GM19193 (cell line): ENCODE measurements around the gene TMEM125.

ENCODE experiments used
- POLR2A ChIP-seq: IDR thresholded peaks from 4 replicates; pipeline ENCODE4 v1.6.1; 2011; ENCODE audit not compliant: insufficient read depth, insufficient read length; ENCODE audit errors: extremely low read depth

The TMEM125 gene

GRCh38 chr1:43276673-43277072 lies 6.9 kb downstream of the TMEM125 start:
- no peak for TF ChIP-seq POLR2A

DNA sequence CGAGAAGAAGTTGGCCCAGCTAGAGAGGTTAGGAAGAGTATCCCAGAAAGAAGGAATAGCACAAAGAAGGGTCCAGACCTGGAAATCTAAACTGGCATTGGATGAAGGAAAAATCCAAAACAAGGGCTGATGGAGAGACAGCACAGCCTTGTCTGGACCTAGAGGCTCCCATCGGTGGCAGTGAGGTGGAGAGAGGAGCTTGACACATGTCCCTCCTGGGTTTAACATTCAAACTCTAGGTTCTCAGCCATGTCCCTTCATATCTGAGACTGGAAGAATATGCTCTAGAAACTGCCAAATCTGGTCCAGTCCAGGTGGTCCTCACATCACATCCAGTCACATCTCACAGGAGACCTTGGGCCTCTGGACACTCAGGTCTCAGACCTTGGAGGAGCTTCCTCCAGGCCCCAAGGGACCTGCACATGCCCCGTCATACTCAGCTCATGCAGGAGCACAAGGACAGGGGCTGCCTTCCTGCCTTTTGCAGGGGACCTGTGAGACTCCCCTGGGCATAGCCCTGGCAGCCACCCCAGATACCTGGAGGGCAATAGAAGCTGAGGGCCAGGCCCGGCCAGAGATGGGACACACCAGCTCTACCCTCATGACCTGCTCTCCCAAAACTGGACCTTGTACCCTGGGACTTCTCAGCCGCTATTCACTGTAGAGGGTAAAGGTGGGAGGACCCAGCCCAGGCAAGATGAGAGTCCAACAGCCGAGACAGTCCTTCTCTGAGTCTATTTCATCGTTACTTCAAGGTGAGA lies 7.5 kb downstream of the TMEM125 start:
- TF ChIP-seq POLR2A, result no peak

GRCh38 chr1:43279161-43279560 lies 9.4 kb downstream of the TMEM125 start:
- TF ChIP-seq POLR2A, result no peak

GRCh38 chr1:43279666-43280065 lies 9.9 kb downstream of the TMEM125 start:
- no peak for TF ChIP-seq POLR2A

DNA sequence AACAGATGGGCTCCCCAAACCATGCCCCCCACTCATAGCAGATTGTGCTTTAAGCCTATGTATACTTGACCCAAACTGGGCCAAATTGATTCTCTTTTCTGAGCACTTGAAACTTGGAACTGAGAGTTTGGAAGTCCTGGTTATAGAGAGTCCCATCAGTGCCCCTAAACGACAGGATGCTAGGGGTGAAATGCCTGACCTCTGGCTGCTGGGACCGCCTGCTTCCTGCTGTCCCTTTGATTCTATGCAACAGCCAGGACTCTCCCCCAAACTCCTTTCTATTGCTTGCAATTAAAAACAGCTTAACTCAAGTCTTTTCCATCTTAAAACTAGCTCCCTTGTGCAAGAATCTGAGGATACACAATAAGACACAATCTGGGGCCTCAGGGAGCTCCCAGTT lies 10.9 kb downstream of the TMEM125 start:
- TF ChIP-seq POLR2A, result no peak

DNA sequence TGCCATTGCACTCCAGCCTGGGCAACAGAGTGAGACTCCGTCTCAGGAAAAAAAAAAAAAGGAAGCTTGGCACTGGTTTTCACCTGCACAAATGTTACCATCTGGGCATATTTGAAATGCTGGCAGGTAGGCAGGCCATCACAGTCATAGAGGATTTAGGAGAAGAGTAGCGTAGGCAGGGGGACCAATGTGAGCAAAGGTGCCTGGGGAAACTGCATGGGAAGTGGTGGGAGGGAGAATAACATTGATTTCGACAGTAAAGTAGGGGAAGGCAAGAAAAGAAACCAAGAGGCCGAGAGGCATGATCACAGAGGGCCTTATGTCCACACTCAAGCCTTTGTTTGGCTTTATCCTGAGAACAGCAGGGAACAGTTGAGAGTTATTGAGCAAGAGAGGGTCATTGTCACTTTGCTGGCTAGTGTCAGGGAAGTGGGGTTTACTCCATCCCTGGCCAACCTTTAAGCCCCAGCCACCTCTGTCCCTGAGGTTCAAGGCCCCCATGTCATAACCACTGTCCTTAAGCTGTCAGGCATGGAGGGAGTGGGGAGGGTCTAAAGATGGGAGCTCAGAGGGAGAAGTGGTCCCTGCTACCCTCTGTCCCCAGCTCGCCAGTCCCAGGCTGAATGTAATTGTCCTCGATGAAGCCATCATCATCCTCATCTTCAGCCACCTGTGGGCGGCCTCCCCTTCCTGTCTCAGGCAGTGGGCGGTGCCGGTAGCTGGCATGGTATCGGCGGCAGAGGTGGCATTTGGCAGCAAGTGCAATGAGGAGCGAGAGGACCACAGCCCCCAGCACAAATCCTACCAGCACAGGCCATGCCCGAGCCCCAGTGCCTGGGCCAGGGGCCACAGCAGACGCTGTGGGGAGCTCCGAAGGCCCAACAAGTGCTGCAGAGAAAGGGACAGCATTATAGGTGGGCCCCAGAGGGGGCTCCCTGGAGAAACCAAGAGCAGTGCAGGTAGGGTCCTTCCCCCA lies 12.7 kb downstream of the TMEM125 start:
- TF ChIP-seq POLR2A, result no peak

- no peak for TF ChIP-seq POLR2A
Observed at GRCh38 chr1:43284065-43284464, 14.3 kb downstream of the TMEM125 start.

GRCh38 chr1:43284546-43285110 lies 14.8 kb downstream of the TMEM125 start:
- no peak for TF ChIP-seq POLR2A

DNA sequence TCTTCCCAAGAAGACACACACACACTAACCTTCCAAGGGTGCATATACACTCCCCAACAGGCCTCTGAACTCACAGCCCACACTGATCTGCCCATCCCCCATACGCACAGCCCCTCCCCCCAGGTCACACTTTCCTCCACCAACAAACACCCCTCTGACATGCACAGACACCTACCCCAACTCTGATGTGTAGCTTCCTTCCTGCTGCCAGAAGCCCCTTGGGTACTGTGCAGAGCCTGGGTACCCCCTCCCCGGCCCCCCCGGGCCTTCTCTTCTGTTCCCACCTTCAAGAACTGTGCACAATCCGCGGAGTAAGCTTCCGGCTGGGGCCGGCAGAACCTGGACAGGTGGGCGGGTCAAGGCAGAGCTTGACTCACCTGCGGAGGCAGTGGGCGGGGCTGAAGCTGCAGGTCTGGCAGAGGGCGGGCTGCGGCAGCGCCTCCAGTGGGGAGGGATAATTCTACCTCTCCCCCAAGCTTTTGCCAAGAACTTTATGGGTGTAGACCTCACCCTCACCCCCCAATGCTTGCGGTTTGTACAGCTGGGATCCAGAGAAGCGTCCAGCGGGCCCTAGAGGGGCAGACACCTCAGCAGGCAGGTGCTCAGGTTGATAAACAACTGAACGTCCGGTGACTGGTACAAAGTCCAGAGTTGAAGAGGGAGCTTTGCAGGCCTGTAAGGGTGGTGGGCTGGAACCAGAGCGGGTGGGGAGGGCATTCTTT lies 15.6 kb downstream of the TMEM125 start, which contains the start of gene C1orf210:
Gene C1orf210 (minus strand): TSS at position 313 of the 722 bp plus-strand sequence. CDS start 2,311 bp downstream, outside the sequence.
- TF ChIP-seq POLR2A, result no peak

GRCh38 chr1:43286115-43286514 lies 16.3 kb downstream of the TMEM125 start:
- TF ChIP-seq POLR2A, result no peak

GRCh38 chr1:43286533-43286932 lies 16.8 kb downstream of the TMEM125 start:
- TF ChIP-seq POLR2A, result no peak

DNA sequence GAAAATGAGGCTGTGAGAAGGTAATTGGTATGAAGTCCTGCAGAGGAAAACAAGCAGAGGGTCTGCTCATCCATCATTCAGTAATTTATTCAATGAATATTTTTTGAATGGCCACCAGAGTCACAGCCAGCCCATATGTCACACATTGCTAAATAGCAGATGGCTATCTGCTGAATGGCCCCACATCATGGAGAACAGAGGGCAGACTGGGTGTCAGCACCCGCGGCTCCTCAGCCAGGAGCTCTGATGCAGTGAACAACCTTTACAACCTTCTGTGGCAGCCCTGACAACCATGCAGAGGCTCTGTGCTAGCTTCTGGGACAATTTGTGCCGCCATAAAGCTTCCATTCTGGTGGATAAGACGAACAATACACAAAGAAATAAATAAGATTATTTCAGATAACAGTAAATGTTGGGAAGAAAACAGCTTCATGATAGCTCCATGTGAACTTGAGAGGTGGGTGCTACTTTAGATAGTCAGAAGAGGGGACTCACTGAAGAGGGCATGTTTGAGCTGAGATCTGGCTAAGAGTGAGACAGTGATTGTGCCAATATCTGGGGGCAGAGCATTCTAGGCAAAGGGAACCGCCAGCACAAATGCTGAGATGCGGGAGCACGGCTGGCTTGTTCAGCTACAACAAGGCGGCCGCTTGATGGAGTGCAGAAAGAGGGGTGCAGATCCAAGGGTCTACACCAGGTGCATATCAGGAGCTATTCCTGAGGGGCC lies 18.4 kb downstream of the TMEM125 start:
- TF ChIP-seq POLR2A, result no peak

DNA sequence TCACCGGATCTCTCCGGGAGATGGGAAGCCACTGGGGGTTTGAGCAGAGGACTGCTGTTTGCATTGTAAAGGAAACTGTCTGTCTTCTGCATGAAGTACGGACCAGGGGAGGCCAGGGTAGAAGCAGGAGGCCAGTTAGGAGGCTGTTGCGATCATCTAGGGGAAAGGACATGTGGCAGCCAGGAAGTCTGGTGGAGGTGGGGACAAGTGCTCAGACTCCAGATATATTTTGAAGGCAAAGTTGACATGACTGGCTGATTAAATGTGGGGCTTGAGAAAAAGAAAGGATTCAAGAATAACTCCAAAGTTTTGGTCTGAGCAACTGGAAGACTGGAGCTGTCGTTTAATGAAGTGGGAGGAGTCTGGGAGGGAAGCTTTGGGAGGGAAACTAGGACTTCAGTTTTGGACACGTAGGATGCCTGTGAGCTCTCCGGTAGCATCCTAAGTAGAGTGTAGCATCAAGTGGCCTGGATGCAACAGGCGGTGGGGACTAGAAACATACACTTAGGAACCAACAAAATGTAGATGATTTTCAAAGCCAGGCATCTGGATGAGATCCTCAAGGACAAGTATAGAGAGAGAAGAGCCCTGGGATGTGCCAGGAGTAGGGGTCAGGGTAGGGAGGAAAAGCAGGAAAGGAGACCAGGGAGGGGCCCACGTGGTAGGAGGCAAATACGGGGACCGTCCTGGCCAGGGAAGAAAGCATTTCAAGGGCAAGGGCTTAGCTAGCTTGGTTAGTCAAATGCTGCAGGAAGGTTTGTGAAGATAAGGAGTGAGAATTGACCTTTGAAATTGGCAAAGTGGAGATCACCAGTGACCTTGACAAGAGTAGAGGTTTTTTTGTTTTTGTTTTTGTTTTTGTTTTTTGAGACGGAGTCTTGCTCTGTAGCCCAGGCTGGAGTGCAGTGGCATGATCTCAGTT lies 19.3 kb downstream of the TMEM125 start:
- no peak for TF ChIP-seq POLR2A
